ENCODE measurements around the gene KCNIP1. TPM values are rescaled to one million over a fixed set of nuclear protein-coding genes. Genes with fewer than 3 reads are reported as not detected.

The KCNIP1 gene
- total and polyA plus RNA-seq, 2 of the 13 experiments (the other 11 are each of a cell fraction or from before 2014, with no cell fraction given), result not detected

DNA sequence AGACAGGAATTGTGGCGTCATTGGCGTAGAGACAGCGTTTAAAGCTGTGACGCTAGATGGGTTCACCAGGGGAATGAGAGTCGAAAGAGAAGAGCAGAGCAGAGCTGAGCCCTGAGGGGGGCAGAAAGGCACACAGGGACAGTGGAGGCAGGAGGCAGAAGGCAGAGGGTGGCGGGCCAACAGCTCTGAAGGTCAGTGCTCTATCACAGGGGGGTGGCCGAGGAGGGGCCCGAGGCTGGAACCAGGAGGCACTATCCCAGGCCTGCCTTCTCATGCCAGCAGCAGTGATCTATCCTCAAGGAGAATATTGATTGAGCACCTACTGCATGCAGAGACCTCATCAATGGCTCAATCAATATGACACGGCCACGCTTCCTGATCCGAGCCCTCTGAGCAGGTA lies 132.4 kb downstream of the KCNIP1 start (continued):
- no peak for TF ChIP-seq ZNF644 (CRISPR knock-in tag; IDR thresholded peaks at IDR 0.05; ENCODE audit: low read depth)
- TF ChIP-seq SRSF4 (IDR thresholded peaks at IDR 0.05; ENCODE audit: low read depth, low read length, poor library complexity, severe bottlenecking), result no peak
- no peak for TF ChIP-seq ZNF251 (CRISPR knock-in tag; IDR thresholded peaks at IDR 0.05)

- Histone ChIP-seq H3K4me1 (ENCODE audit: insufficient read depth, low read length) (peaks cover 11% of the 10 kb centered on the region; the same call in 1 of the 2 replicates), H3K36me3 (replicated peaks in 1 of 2; ENCODE audit: control insufficient read depth in 1 of 2, insufficient read depth in 2 of 2, low read length in 2 of 2) (no peaks in the 10 kb centered on the region), H3K27me3 (ENCODE audit: control insufficient read depth in 1 of 2, insufficient read depth in 2 of 2, low read length in 2 of 2) (peaks cover 2 to 18% of the 10 kb centered on the region in 2 experiments; a peak in 3 of 5 replicates), H3K9ac (ENCODE audit: insufficient read depth, low read depth, low read length) (no peak overlapping the region), H3K4me3 (replicated peaks in 1 of 3; ENCODE audit: insufficient read depth in 1 of 3, low read depth in 2 of 3, low read length in 3 of 3) (no peak overlapping the region), H3K9me3 (ENCODE audit: low read length) (no peaks in the 10 kb centered on the region), H3K79me2 (ENCODE audit: insufficient read depth, low read length) (no peaks in the 10 kb centered on the region), H4K20me1 (ENCODE audit: insufficient read depth, low read length) (no peaks in the 10 kb centered on the region), H3K27ac (ENCODE audit: extremely low read length, insufficient read depth, low read length) (no peak overlapping the region), H3K4me2 (ENCODE audit: low read depth, low read length) (no peak overlapping the region), H2AFZ (ENCODE audit: low read length) (no peak overlapping the region)
- intact Hi-C loops (cut with micrococcal nuclease; ENCODE audit: unreplicated experiment) (loop anchor here (10.0 kb wide), 1 partner anchor 108 kb away; no protein-coding TSS in a partner anchor), in situ Hi-C loops (cut with HindIII; ENCODE audit: extremely low pct_ligation_motif_present, low pct_unique_long_range_greater_than_20kb) (no loop called here)
- no TSS peak for BruUV-seq (replicated peaks)
- no peak for ATAC-seq
- ChIA-PET CTCF (ENCODE audit: low intra/inter-chr PET ratio, low total read pairs) (no interaction called here), POLR2A (no interaction called here)
- FAIRE-seq, result no peak
- WGBS (ENCODE audit: low lambda C conversion rate), result 9% methylated on average over 5 of the region's 8 CpGs
- no peak for DNase-seq (ENCODE audit: low spot score)
- TF ChIP-seq, protein P1, sequence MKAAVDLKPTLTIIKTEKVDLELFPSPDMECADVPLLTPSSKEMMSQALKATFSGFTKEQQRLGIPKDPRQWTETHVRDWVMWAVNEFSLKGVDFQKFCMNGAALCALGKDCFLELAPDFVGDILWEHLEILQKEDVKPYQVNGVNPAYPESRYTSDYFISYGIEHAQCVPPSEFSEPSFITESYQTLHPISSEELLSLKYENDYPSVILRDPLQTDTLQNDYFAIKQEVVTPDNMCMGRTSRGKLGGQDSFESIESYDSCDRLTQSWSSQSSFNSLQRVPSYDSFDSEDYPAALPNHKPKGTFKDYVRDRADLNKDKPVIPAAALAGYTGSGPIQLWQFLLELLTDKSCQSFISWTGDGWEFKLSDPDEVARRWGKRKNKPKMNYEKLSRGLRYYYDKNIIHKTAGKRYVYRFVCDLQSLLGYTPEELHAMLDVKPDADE (CRISPR knock-in tag; IDR thresholded peaks at IDR 0.05), result no peak
- TF ChIP-seq KDM1A (CRISPR knock-in tag; IDR thresholded peaks at IDR 0.05), result no peak
- no peak for TF ChIP-seq POGZ (CRISPR knock-in tag; IDR thresholded peaks at IDR 0.05)
- no peak for TF ChIP-seq SP5 (CRISPR knock-in tag; IDR thresholded peaks at IDR 0.05; ENCODE audit: borderline replicate concordance, low read depth)
- TF ChIP-seq MBD4 (IDR thresholded peaks at IDR 0.05; ENCODE audit: borderline replicate concordance, low read length), result no peak
- no peak for TF ChIP-seq ZMYM4 (CRISPR knock-in tag; IDR thresholded peaks at IDR 0.05)
- no peak for TF ChIP-seq ZFP37 (CRISPR knock-in tag; IDR thresholded peaks at IDR 0.05; ENCODE audit: borderline replicate concordance)
- no peak for TF ChIP-seq ZNF788 (CRISPR knock-in tag; IDR thresholded peaks at IDR 0.05; ENCODE audit: borderline replicate concordance)
- TF ChIP-seq JDP2 (CRISPR knock-in tag; IDR thresholded peaks at IDR 0.05; ENCODE audit: borderline replicate concordance), result no peak
- no peak for TF ChIP-seq SIX4 (CRISPR knock-in tag; IDR thresholded peaks at IDR 0.05)
- TF ChIP-seq DDIT3 (CRISPR knock-in tag; IDR thresholded peaks at IDR 0.05), result no peak
- no peak for TF ChIP-seq ZNF678 (CRISPR knock-in tag; IDR thresholded peaks at IDR 0.05)
- TF ChIP-seq, protein P2, sequence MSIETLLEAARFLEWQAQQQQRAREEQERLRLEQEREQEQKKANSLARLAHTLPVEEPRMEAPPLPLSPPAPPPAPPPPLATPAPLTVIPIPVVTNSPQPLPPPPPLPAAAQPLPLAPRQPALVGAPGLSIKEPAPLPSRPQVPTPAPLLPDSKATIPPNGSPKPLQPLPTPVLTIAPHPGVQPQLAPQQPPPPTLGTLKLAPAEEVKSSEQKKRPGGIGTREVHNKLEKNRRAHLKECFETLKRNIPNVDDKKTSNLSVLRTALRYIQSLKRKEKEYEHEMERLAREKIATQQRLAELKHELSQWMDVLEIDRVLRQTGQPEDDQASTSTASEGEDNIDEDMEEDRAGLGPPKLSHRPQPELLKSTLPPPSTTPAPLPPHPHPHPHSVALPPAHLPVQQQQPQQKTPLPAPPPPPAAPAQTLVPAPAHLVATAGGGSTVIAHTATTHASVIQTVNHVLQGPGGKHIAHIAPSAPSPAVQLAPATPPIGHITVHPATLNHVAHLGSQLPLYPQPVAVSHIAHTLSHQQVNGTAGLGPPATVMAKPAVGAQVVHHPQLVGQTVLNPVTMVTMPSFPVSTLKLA (IDR thresholded peaks at IDR 0.05), result no peak
- no peak for TF ChIP-seq RORA (CRISPR knock-in tag; IDR thresholded peaks at IDR 0.05)
- TF ChIP-seq ADNP (CRISPR knock-in tag; IDR thresholded peaks at IDR 0.05), result no peak
- TF ChIP-seq ZNF234 (CRISPR knock-in tag; conservative IDR thresholded peaks at IDR 0.05), result no peak
- no peak for TF ChIP-seq ZNF75D (CRISPR knock-in tag; IDR thresholded peaks at IDR 0.05; ENCODE audit: borderline replicate concordance)
Observed at GRCh38 chr5:170636801-170637477, 133.1 kb downstream of the KCNIP1 start.

Measured in HepG2 (cell line).